ENCODE measurements around the gene ANKS1B.

DNA sequence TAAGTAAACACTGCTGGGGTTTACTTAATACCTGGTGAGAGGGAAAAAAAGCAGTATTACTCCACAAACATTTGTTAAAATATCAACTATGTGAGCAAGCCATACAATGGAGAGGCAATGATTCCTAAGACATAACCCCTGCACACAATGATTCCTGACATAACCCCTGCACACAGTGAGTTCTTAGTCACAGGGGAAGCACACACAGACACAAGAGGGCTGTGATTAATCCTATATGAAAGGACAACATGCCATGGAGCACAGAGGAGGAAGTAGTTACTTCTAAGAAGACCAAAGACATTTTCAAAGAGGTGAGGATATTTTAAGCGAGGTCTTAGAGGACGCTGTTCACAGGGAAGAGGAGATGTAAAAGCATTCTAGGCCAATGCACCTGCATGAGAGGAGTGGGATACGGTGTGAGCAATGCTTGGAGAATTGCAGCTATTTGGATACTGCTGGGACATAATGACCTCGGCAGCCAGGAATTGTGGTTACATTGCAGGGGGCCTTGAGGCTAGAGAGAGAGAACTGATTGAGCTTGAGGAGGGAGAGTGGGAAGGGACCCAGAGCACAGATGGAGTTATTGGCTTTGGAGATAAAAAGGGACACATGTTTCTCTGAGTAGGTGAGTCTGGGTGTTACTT lies 1127.7 kb downstream of the ANKS1B start:
- TF ChIP-seq, protein P1, sequence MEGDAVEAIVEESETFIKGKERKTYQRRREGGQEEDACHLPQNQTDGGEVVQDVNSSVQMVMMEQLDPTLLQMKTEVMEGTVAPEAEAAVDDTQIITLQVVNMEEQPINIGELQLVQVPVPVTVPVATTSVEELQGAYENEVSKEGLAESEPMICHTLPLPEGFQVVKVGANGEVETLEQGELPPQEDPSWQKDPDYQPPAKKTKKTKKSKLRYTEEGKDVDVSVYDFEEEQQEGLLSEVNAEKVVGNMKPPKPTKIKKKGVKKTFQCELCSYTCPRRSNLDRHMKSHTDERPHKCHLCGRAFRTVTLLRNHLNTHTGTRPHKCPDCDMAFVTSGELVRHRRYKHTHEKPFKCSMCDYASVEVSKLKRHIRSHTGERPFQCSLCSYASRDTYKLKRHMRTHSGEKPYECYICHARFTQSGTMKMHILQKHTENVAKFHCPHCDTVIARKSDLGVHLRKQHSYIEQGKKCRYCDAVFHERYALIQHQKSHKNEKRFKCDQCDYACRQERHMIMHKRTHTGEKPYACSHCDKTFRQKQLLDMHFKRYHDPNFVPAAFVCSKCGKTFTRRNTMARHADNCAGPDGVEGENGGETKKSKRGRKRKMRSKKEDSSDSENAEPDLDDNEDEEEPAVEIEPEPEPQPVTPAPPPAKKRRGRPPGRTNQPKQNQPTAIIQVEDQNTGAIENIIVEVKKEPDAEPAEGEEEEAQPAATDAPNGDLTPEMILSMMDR (IDR thresholded peaks at IDR 0.05) = no peak
- TF ChIP-seq POLR2A (IDR thresholded peaks at IDR 0.05) = no peak
